ENCODE measurements around the gene CHMP6. TPM values are rescaled to one million over a fixed set of nuclear protein-coding genes. Genes with fewer than 3 reads are reported as not detected.
A peak's percentile ranks its signal among the peaks of the same experiment; 100 is the strongest.

CHMP6 gene
- total RNA-seq, 1 donor from 2014 or later = 31.1 TPM

DNA sequence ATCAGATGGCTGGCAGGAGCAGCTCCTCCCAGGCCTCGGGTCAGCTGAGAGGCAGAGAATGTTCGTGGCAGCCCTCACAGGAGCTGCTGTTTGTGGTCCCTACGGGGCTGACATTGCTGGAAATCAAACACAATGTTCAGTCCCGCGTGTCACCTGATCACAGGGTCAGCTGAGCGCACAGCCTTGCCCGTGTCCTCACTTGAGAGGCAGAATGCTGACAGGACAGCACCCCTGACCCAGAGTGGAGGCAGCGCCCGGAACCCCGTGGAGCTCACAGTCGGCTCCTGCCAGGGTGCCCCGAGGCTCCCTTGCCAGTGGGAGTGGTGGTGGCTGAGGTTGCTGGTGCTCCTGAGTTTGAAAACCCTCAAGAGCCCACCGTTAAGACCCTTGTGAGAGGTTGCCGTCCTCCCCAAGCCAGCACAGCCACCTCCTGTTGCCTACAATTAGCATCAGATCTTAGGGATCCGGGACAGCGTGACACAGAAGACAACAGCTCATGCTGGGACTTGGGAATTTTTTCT is 3.6 kb upstream of the CHMP6 start:
- peaks cover 29% of the 10 kb centered on the region for H3K4me1 Mint-ChIP-seq (ENCODE audit: unreplicated experiment)
- no peak overlapping the region for H3K4me3 Mint-ChIP-seq (ENCODE audit: unreplicated experiment)
- TF ChIP-seq, protein P1, sequence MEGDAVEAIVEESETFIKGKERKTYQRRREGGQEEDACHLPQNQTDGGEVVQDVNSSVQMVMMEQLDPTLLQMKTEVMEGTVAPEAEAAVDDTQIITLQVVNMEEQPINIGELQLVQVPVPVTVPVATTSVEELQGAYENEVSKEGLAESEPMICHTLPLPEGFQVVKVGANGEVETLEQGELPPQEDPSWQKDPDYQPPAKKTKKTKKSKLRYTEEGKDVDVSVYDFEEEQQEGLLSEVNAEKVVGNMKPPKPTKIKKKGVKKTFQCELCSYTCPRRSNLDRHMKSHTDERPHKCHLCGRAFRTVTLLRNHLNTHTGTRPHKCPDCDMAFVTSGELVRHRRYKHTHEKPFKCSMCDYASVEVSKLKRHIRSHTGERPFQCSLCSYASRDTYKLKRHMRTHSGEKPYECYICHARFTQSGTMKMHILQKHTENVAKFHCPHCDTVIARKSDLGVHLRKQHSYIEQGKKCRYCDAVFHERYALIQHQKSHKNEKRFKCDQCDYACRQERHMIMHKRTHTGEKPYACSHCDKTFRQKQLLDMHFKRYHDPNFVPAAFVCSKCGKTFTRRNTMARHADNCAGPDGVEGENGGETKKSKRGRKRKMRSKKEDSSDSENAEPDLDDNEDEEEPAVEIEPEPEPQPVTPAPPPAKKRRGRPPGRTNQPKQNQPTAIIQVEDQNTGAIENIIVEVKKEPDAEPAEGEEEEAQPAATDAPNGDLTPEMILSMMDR (IDR thresholded peaks at IDR 0.05) = no peak
- H3K9me3 Mint-ChIP-seq (ENCODE audit: unreplicated experiment) = no peaks in the 10 kb centered on the region
- no peaks in the 10 kb centered on the region for H3K27me3 Mint-ChIP-seq (ENCODE audit: unreplicated experiment)
- H3K36me3 Mint-ChIP-seq (ENCODE audit: unreplicated experiment) = no peaks in the 10 kb centered on the region
- H3K27ac Mint-ChIP-seq (ENCODE audit: unreplicated experiment) = no peak overlapping the region
- DNase-seq (ENCODE audit: extremely low spot score, unreplicated experiment) = peak; percentile 83

DNA sequence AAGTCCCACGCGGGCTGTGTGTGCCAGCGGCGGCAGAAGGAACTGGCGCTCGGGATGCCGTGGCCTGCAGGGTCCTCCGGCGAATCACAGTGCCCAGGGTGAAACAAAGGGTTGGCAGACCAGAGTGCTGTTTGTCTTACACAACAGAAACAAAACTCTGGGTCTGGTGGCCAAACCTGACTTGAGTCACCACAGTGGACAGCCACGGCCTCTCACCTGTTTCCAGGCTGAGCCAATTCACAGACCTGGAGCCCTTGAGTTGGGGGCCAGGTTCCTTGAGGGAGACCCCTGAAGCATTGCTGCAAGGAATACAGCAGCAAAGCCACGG is 2.1 kb upstream of the CHMP6 start:
- Mint-ChIP-seq H3K4me3 (ENCODE audit: unreplicated experiment) (no peak overlapping the region), H3K4me1 (ENCODE audit: unreplicated experiment) (peaks cover 36% of the 10 kb centered on the region), H3K27ac (ENCODE audit: unreplicated experiment) (no peak overlapping the region), H3K9me3 (ENCODE audit: unreplicated experiment) (no peaks in the 10 kb centered on the region), H3K27me3 (ENCODE audit: unreplicated experiment) (no peaks in the 10 kb centered on the region), H3K36me3 (ENCODE audit: unreplicated experiment) (no peaks in the 10 kb centered on the region)
- no peak for DNase-seq (ENCODE audit: extremely low spot score, unreplicated experiment)
- TF ChIP-seq, protein P1 (IDR thresholded peaks at IDR 0.05) = no peak

DNA sequence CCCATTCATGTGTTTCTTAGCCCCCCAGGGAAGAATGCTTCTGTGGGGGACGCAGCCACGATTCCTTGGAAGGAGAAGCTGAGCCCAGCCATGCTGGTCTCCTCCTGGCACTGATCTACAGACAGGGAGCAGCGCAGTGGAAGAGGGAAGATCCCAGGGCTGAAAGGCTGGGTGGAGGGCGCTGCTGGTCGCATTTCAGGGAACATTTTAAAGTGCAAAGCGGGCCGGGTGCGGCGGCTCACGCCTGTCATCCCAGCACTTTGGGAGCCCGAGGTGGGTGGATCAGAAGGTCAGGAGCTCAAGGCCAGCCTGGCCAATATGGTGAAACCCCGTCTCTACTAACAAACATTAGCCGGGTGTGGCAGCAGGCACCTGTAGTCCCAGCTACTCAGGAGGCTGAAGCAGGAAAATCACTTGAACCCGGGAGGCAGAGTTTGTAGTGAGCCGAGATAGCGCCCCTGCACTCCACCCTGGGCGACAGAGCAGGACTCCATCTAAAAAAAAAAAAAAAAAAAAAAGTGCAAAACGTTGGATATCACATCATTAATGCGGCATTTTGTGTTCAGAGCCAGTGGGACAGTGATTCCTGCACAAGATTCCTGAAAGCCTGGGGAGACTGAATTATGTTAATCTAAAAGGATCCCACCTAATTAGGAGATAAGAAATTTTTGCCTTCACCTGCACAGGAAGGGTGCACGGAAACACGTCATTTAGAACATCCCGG is 558 bp upstream of the CHMP6 start:
- no peaks in the 10 kb centered on the region for H3K27me3 Mint-ChIP-seq (ENCODE audit: unreplicated experiment)
- H3K36me3 Mint-ChIP-seq (ENCODE audit: unreplicated experiment) = peaks cover 6% of the 10 kb centered on the region
- peak overlapping the region; percentile 38 for H3K27ac Mint-ChIP-seq (ENCODE audit: unreplicated experiment)
- TF ChIP-seq, protein P1 (IDR thresholded peaks at IDR 0.05) = no peak
- H3K4me3 Mint-ChIP-seq (ENCODE audit: unreplicated experiment) = peak overlapping the region; percentile 70
- H3K9me3 Mint-ChIP-seq (ENCODE audit: unreplicated experiment) = no peaks in the 10 kb centered on the region
- no peak for DNase-seq (ENCODE audit: extremely low spot score, unreplicated experiment)
- peaks cover 33% of the 10 kb centered on the region for H3K4me1 Mint-ChIP-seq (ENCODE audit: unreplicated experiment)

DNA sequence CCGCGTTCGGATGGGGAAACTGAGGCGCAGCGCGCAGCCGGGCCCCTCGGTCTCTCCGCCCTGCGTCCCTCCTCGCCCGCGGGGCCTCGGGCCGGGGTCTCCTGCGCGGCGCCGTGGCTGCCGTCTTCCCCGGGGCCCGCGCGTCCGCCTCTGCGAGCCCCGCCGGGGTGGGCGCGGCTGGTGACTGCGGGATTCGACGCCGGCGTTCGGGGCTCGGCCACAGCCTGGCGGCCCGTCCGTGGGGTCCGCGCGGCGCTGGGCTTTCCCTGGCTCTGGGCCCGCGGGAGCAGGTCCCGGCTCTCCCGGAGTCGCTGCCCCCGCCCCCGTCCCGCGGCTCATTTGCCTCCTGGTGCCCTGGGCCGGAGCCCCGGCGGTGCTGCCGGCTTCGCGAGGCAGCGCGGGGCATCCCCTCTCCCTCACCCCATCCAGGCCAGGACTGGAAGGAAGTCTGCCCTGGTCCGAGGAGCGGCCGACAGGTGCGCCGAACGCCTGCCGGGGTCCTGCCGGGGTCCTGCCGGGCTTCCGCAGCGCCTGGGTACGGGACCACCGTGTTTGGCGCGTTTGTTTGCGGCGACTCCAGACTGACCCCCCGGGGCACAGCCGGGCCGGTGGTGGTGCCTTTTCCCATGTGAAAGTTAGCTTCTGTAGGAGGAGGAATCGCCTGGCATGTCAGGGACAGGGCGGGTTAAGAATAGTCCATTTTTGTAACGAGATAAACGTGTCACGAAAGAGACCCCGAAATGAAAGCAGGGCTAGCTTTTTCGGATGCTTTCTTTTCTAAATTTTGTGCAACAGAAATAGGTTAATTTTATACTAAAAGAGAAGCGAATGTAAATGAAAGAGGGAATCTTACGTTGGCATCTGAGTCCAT is 671 bp downstream of the CHMP6 start:
- Mint-ChIP-seq H3K4me3 (ENCODE audit: unreplicated experiment) (peak overlapping the region; percentile 69), H3K4me1 (ENCODE audit: unreplicated experiment) (peaks cover 30% of the 10 kb centered on the region), H3K27me3 (ENCODE audit: unreplicated experiment) (no peaks in the 10 kb centered on the region), H3K27ac (ENCODE audit: unreplicated experiment) (peak overlapping the region; percentile 18), H3K9me3 (ENCODE audit: unreplicated experiment) (no peaks in the 10 kb centered on the region), H3K36me3 (ENCODE audit: unreplicated experiment) (peaks cover 6% of the 10 kb centered on the region)
- DNase-seq (ENCODE audit: extremely low spot score, unreplicated experiment) = peak; percentile 84
- TF ChIP-seq, protein P1 (IDR thresholded peaks at IDR 0.05) = no peak
